Effector memory CD4-positive, alpha-beta T cell (primary cell): ENCODE measurements around the gene KIF3C.
"Not testable (repeated sequence)": the region's sequence is repeated elsewhere in the genome, so short reads cannot be mapped to it uniquely, and the experiment has no call there.

Experiments used
- DNase-seq, 3 donors: peaks; one replicate each; pipeline ENCODE4 v3.0.0-alpha.2; 2020
- H3K27ac ChIP-seq: 2 replicates; pipeline ENCODE4 v1.7.0; 2013; ENCODE audit warnings: mild to moderate bottlenecking, low read length, moderate library complexity; ENCODE audit not compliant: insufficient read depth, poor library complexity, severe bottlenecking
- H3K27me3 ChIP-seq: replicated peaks from 2 replicates; pipeline ENCODE4 v1.7.0; 2013; ENCODE audit warnings: mild to moderate bottlenecking, low read length; ENCODE audit not compliant: insufficient read depth, control insufficient read depth, poor library complexity, severe bottlenecking
- H3K36me3 ChIP-seq: 2 replicates; pipeline ENCODE4 v1.7.0; 2013; ENCODE audit warnings: mild to moderate bottlenecking, low read length, moderate library complexity; ENCODE audit not compliant: control insufficient read depth, insufficient read depth
- H3K4me1 ChIP-seq: 2 replicates; pipeline ENCODE4 v1.7.0; 2013; ENCODE audit warnings: low read length, mild to moderate bottlenecking; ENCODE audit not compliant: control insufficient read depth, insufficient read depth, poor library complexity, severe bottlenecking
- H3K4me3 ChIP-seq: 2 replicates; pipeline ENCODE4 v1.7.0; 2013; ENCODE audit warnings: low read length, low read depth, mild to moderate bottlenecking; ENCODE audit not compliant: insufficient read depth, poor library complexity, severe bottlenecking
- H3K9me3 ChIP-seq: 2 replicates; pipeline ENCODE4 v1.7.0; 2013; ENCODE audit warnings: mild to moderate bottlenecking, low read length, moderate library complexity; ENCODE audit not compliant: control insufficient read depth

Gene KIF3C

DNA sequence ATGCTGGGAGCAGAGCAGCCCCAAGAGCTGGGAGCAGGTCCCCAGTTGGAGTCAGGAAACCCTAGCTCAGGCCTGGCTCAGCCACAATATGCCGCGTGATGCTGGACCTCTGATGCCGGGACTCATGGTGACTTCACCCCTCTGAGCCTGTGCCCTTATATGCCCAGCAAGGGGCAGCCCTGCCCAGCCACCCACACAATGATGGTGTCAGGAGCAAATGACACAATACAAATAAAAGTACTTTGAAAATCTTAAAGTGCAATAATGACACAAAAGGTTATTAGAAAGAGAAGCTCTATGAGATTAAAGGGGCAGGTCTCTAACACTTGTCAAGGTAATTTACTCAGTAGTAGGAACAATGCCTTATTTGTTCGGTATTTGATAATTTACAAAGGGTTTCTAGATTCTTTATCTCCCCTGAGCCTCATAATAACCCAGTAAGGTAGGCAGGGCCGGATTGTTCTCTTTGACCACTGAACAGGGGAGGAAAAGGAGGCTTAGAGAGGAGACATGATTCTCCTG lies 18.3 kb upstream of the KIF3C start:
- Histone ChIP-seq H3K4me3 (no peak overlapping the region), H3K27ac (no peak overlapping the region), H3K9me3 (no peaks in the 10 kb centered on the region), H3K27me3 (no peaks in the 10 kb centered on the region), H3K4me1 (no peaks in the 10 kb centered on the region), H3K36me3 (no peaks in the 10 kb centered on the region)
- DNase-seq = no peak

DNA sequence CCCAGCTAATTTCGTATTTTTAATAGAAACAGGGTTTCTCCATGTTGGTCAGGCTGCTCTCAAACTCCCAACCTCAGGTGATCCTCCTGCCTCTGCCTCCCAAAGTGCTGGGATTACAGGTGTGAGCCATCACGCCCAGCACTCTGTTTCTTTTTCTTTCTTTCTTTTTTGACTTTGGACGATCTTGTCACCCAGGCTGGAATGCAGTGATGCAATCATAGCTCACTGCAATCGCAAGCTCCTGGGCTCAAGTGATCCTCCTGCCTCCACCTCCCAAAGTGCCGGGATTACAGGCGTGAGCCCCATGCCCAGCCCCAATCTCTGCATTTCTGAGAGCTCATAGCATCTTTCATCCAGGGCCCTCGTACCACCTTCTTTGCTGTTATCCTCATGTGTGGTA lies 17.1 kb upstream of the KIF3C start:
- not testable (repeated sequence) for H3K9me3 ChIP-seq, H3K4me1 ChIP-seq, H3K36me3 ChIP-seq, H3K27me3 ChIP-seq, H3K27ac ChIP-seq, H3K4me3 ChIP-seq, DNase-seq

DNA sequence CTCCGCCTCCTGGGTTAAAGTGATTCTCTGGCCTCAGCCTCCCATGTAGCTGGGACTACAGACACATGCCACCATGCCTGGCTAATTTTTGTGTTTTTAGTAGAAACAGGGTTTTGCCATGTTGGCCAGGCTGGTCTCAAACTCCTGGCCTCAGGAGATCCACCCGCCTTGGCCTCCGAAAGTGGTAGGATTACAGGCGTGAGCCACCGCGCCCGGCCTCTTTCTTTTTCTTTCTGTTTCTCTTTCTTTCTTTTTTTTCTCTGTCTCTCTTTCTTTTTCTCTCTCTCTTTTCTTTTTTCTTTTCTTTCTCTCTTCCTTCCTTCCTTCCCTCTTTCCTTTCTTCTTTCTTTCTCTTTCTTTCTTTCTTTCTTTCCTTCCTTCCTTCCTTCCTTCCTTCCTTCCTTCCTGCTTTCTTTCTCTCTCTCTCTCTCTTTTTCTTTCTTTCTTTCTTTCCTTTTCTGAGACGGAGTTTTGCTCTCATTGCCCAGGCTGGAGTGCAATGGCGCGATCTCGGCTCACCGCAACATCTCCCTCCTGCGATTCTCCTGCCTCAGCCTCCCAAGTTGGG lies 16.6 kb upstream of the KIF3C start:
- H3K4me3 ChIP-seq, H3K4me1 ChIP-seq, H3K27me3 ChIP-seq, H3K36me3 ChIP-seq, H3K9me3 ChIP-seq, DNase-seq, H3K27ac ChIP-seq: not testable (repeated sequence)

DNA sequence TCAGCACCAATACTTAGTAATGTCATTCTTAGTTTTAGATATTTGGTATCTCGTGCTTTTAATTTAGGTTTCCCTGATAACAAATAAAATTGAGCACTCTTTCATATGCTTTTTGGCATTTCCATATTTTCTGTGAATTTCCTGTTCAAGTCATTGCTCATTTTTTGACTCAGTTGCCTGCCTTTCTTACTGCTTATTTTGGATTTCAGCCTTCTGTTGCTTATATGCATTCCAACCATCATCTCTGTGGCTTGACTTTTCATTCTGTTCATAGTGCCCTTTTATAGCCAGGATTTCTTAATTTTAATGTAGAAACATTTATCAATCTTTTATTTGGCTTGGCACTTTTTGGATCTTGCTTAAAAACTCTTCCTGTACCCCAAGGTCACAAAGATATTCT lies 14.5 kb upstream of the KIF3C start:
- Histone ChIP-seq H3K36me3 (no peaks in the 10 kb centered on the region), H3K27ac (no peak overlapping the region), H3K9me3 (no peaks in the 10 kb centered on the region), H3K27me3 (no peaks in the 10 kb centered on the region), H3K4me1 (no peaks in the 10 kb centered on the region), H3K4me3 (no peak overlapping the region)
- DNase-seq = no peak

DNA sequence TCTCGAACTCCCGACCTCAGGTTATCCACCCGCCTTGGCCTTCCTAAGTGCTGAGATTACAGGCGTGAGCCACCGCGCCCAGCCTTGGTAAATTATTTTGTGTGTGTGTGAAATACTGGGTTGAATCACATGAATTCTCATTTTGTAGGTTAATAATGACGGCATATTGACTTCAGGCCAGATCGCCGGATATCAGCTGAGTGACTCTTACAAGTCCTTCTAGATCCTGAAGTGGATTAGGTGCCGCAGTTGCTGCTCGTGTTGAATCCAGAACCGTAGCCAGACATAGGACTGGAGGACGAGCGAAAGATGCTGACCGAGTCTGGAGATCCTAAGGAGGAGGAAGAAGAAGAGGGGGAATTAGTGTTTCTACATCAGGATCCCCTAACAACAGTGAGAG lies 12.2 kb upstream of the KIF3C start:
- no peak for DNase-seq
- no peak overlapping the region for H3K4me3 ChIP-seq
- H3K4me1 ChIP-seq = no peaks in the 10 kb centered on the region
- no peak overlapping the region for H3K27ac ChIP-seq
- no peaks in the 10 kb centered on the region for H3K9me3 ChIP-seq
- no peaks in the 10 kb centered on the region for H3K27me3 ChIP-seq
- no peaks in the 10 kb centered on the region for H3K36me3 ChIP-seq

DNA sequence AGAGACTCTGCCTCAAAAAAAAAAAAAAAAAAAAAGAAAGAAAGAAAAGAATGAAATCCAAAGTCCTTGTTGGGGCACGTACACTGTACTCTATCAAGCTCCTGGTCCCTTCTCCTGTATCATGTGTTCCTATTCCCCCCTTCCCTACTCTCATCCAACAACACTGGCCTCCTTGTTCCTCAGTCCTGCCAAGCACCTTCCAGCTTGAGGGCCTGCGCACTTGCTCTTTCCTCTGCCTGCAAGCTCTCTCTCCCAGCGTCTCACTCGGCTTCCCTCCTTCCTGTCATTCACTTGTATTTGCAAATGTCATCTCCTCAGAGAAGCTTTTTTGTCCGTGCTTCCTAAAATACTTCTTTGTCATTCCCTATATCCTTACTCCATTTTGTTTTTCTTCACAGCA lies 10.8 kb upstream of the KIF3C start:
- Histone ChIP-seq H3K4me3 (no peak overlapping the region), H3K4me1 (no peaks in the 10 kb centered on the region), H3K27ac (no peak overlapping the region), H3K9me3 (no peaks in the 10 kb centered on the region), H3K27me3 (no peaks in the 10 kb centered on the region), H3K36me3 (no peaks in the 10 kb centered on the region)
- no peak for DNase-seq

DNA sequence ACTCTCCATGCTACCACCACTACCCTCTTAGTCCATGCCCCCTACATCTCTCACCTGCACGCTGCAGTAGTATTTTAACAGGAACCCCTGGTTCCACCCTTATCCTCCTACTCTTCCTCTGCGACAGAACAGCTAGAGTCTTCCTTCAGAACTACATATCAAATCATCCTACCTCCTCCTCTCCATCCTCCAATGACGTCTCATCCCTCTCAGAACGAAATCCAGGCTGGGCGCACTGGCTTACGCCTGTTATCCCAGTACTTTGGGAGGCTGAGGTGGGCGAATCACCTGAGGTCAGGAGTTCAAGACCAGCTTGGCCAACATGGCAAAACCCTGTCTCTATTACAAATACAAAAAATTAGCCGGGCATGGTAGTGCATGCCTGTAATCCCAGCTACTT lies 10.3 kb upstream of the KIF3C start:
- DNase-seq = no peak
- H3K4me1 ChIP-seq = no peaks in the 10 kb centered on the region
- H3K9me3 ChIP-seq = no peaks in the 10 kb centered on the region
- H3K27ac ChIP-seq = no peak overlapping the region
- H3K27me3 ChIP-seq = no peaks in the 10 kb centered on the region
- H3K4me3 ChIP-seq = no peak overlapping the region
- H3K36me3 ChIP-seq = no peaks in the 10 kb centered on the region

DNA sequence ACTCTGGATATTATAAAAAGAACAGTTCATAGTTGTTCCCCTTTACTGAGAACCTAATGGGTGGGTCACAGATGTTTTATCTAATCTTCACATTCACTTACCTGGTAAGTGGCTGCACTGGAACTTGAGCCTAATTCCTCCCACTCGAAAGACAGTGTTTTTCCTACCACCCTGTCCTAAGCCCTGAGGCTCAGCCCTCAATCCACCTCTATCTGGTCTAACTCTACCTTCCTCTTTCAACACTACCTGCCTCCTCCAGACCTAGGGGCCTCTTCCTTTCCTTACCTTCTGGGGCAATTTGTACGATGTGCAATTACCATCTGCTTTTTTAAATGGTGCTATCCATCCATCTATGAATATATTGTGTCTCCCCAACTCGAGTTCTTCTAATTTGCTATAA lies 9.7 kb upstream of the KIF3C start:
- H3K36me3 ChIP-seq = no peaks in the 10 kb centered on the region
- no peaks in the 10 kb centered on the region for H3K4me1 ChIP-seq
- no peak overlapping the region for H3K4me3 ChIP-seq
- no peak for DNase-seq
- H3K27ac ChIP-seq = no peak overlapping the region
- no peaks in the 10 kb centered on the region for H3K9me3 ChIP-seq
- no peaks in the 10 kb centered on the region for H3K27me3 ChIP-seq

DNA sequence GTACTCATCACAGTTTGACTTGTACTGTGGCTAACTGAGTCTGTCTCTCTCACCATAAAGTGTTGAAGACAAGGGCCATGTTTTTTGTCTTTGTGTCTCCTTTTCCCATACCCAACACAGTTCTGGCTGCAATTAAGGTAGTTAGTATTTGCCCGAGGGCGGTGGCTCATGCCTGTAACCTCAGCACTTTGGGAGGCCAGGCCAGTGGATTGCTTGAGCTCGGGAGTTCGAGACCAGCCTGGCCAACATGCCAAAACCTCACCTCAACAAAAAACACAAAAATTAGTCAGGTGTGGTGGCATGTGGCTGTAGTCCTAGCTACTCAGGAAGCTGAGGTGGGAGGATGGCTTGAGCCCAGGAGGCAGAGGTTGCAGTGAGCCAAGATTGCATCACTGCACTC lies 6.9 kb upstream of the KIF3C start:
- H3K4me3 ChIP-seq = no peak overlapping the region
- H3K27ac ChIP-seq = no peak overlapping the region
- no peaks in the 10 kb centered on the region for H3K9me3 ChIP-seq
- no peaks in the 10 kb centered on the region for H3K36me3 ChIP-seq
- H3K4me1 ChIP-seq = no peaks in the 10 kb centered on the region
- H3K27me3 ChIP-seq = no peaks in the 10 kb centered on the region
- no peak for DNase-seq

DNA sequence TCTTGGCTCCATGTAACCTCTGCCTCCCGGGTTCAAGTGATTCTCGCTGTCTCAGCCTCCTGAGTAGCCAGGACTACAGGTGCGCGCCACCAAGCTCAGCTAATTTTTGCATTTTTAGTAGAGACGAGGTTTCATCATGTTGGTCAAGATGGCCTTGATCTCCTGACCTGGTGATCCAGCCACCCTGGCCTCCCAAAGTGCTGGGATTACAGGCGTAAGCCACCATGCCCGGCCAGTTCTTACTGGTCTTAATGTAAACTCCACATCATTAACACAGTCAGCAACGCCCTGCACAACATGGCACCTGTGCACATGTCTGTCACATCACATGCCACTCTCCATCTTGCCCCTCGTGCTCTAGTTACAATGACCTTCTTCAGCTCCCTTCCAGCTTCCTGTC lies 5.8 kb upstream of the KIF3C start:
- no peaks in the 10 kb centered on the region for H3K27me3 ChIP-seq
- no peaks in the 10 kb centered on the region for H3K9me3 ChIP-seq
- no peaks in the 10 kb centered on the region for H3K4me1 ChIP-seq
- no peaks in the 10 kb centered on the region for H3K36me3 ChIP-seq
- H3K4me3 ChIP-seq = no peak overlapping the region
- no peak overlapping the region for H3K27ac ChIP-seq
- no peak for DNase-seq
